Measurements from ENCODE around the gene KRTAP10-11.

Gene KRTAP10-11

GRCh38 chr21:44650265-44650972, 4.2 kb downstream of the KRTAP10-11 start:
- DNase-seq (ENCODE audit: low read depth, low spot score), result no peak
- ChIA-PET CTCF (no interaction called here), POLR2A (no interaction called here)
- no peak overlapping the region for H3K4me3 ChIP-seq (ENCODE audit: low read depth, low read length)
- no peak for TF ChIP-seq CTCF (IDR thresholded peaks at IDR 0.05; ENCODE audit: insufficient read depth, low read length, missing control alignments)

- ChIA-PET CTCF (interaction anchor here (0.6 kb wide), 1 partner anchor 140 kb away, joined by 3 read pairs; no protein-coding TSS in a partner anchor), POLR2A (no interaction called here)
- TF ChIP-seq CTCF (IDR thresholded peaks at IDR 0.05; ENCODE audit: insufficient read depth, low read length, missing control alignments), result no peak
- no peak for DNase-seq (ENCODE audit: low read depth, low spot score)
- no peak overlapping the region for H3K4me3 ChIP-seq (ENCODE audit: low read depth, low read length)
These were observed 4.9 kb downstream of the KRTAP10-11 start for GRCh38 chr21:44650973-44651675.

- no peak for TF ChIP-seq CTCF (IDR thresholded peaks at IDR 0.05; ENCODE audit: insufficient read depth, low read length, missing control alignments)
- DNase-seq (ENCODE audit: low read depth, low spot score), result no peak
- CTCF ChIA-PET, result no interaction called here
- POLR2A ChIA-PET, result no interaction called here
- H3K4me3 ChIP-seq (ENCODE audit: low read depth, low read length), result no peak overlapping the region
These were observed 6.9 kb downstream of the KRTAP10-11 start for GRCh38 chr21:44653123-44653522.

DNA sequence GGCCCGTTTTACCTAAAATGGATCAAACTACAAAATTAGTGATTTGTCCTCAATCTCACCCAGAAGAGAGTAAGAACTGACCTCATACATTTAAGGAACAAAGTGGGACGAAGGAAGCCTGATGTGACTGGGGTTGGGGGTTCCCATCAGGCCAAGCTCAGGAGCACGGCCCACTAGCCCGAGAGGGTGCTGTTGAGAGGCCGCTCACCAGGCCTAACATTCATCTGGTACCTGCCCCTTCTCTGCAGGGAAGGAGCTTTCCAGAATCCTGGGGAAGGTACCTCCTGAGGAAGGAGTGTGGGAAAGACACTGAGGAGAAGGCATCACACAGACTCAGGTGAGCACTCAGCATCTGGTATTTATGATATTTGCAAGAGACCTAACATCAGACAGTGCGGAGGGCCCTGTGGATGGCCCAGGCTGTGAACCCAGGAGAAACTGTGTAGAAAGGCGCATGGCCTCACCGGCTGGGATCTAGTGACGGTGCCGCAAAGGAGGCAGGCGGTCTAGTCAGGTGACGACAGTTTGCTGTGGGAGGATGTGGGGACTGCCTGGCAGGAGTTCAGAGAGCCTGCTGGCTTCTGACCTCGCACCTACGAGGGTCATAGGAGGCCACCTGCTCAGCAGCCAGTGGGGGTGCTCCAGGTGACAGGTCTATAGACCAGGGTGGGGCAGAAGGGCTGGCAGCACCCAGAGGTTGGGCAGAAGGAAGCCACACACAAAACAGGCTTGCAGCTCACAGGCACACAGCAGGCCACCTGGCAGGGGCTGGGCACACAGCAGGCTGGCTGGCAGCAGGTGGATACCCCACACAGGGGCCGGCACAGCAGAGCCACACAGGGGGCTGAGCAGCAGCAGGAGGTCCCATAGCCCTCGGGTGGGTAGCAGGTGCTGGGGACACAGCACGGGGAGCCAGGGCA, 7.7 kb downstream of the KRTAP10-11 start:
- no peak overlapping the region for H3K4me3 ChIP-seq (ENCODE audit: low read depth, low read length)
- ChIA-PET POLR2A (no interaction called here), CTCF (no interaction called here)
- TF ChIP-seq CTCF (IDR thresholded peaks at IDR 0.05; ENCODE audit: insufficient read depth, low read length, missing control alignments), result no peak
- DNase-seq (ENCODE audit: low read depth, low spot score), result no peak

DNA sequence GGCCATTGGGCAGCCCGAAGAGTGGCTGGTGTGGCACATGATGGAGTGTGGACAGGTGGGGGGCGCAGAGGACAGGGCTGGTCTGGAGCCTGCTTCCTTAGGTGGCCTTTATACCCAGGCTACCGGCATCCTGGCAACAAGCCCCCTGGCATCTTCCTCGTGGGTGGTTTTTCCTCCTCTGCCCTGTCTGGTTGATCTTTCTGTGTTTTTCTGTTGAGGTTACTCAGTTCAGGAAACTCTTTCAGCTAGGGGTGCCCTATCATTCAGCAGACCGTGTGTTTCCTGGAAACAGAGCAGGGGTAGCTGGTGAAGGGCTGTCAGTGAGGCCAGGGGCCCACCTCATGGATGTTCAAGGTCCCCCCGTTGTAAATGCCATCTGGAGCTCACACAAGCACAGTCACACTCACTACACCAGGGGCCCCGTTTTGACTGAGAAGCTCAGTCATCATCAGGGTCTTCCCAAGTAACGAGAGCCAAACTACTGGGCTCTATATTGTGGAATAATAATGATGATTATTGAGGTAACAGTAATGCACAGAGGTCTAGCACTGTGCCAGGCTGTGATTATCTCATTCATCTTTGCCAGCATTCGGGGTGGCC, 8.5 kb downstream of the KRTAP10-11 start, which contains the start of gene KRTAP12-4:
Gene KRTAP12-4 (minus strand): TSS at position 84 of the 600 bp plus-strand sequence. CDS start 45 bp downstream, at position 39.
- no peak for DNase-seq (ENCODE audit: low read depth, low spot score)
- POLR2A ChIA-PET, result no interaction called here
- H3K4me3 ChIP-seq (ENCODE audit: low read depth, low read length), result no peak within 1 kb of the TSS
- CTCF ChIA-PET, result no interaction called here
- TF ChIP-seq CTCF (IDR thresholded peaks at IDR 0.05; ENCODE audit: insufficient read depth, low read length, missing control alignments), result no peak

Measured in AG04449 (cell line).